HG02588 (cell line): ENCODE results near the gene PHF14.

Source experiments
- ATAC-seq: cut with Tn5 transposase; IDR thresholded peaks from one replicate; pipeline ENCODE4 v1.9.1; 2021; ENCODE audit warnings: mild to moderate bottlenecking, moderate library complexity; ENCODE audit not compliant: unreplicated experiment

The PHF14 gene

GRCh38 chr7:11171569-11172192 lies 198.0 kb downstream of the PHF14 start:
- ATAC-seq = no peak

- ATAC-seq = no peak
Measured at GRCh38 chr7:11172835-11173234, 199.2 kb downstream of the PHF14 start.

- no peak for ATAC-seq
Measured at GRCh38 chr7:11175371-11175770, 201.7 kb downstream of the PHF14 start.

- no peak for ATAC-seq
Measured at GRCh38 chr7:11175887-11176286, 202.2 kb downstream of the PHF14 start.

GRCh38 chr7:11176985-11177555 lies 203.4 kb downstream of the PHF14 start:
- no peak for ATAC-seq

GRCh38 chr7:11177793-11178192 lies 204.1 kb downstream of the PHF14 start:
- no peak for ATAC-seq

GRCh38 chr7:11181590-11181989 lies 207.9 kb downstream of the PHF14 start:
- no peak for ATAC-seq

GRCh38 chr7:11182736-11183135 lies 209.1 kb downstream of the PHF14 start:
- ATAC-seq = no peak

GRCh38 chr7:11185179-11185815 lies 211.6 kb downstream of the PHF14 start:
- no peak for ATAC-seq

- ATAC-seq = no peak
Measured at GRCh38 chr7:11188529-11189310, 215.0 kb downstream of the PHF14 start.

- ATAC-seq = no peak
Measured at GRCh38 chr7:11191081-11191480, 217.4 kb downstream of the PHF14 start.

GRCh38 chr7:11191574-11192220 lies 218.0 kb downstream of the PHF14 start:
- ATAC-seq = no peak

- no peak for ATAC-seq
Measured at GRCh38 chr7:11192506-11192905, 218.8 kb downstream of the PHF14 start.

GRCh38 chr7:11193131-11193867 lies 219.6 kb downstream of the PHF14 start:
- ATAC-seq = no peak

GRCh38 chr7:11193888-11194287 lies 220.2 kb downstream of the PHF14 start:
- no peak for ATAC-seq

GRCh38 chr7:11194492-11194891 lies 220.8 kb downstream of the PHF14 start:
- no peak for ATAC-seq

GRCh38 chr7:11195502-11195901 lies 221.8 kb downstream of the PHF14 start:
- ATAC-seq = no peak

GRCh38 chr7:11196143-11196542 lies 222.5 kb downstream of the PHF14 start:
- no peak for ATAC-seq

GRCh38 chr7:11203224-11203623 lies 229.6 kb downstream of the PHF14 start:
- ATAC-seq = no peak

GRCh38 chr7:11203683-11204082 lies 230.0 kb downstream of the PHF14 start:
- no peak for ATAC-seq
